Measurements from ENCODE around the gene MCTP1.

MCTP1 gene

GRCh38 chr5:95284572-95285408 is at the start of gene MCTP1:
TSS of gene MCTP1 (minus strand) at chr5:95285094.
- peak; percentile 21 for DNase-seq

DNA sequence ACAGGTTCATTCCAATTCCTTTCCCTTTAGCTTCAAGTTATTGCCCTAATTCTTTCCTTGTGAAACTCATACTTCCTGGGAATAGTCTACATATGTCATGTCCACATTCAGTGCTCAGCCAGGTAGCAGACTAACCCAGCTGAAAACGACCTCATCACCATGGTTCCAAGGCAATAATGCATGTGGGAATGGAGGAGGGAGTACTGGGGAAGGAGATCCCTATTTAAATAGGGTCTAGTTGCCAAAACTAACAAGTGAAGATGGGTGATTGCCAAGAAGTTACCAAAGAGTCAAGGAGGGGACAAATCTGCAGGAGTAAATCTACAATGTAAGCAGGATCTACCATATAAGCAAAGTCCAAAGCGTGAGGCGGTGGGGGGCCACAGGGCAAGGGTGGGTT is 47.3 kb upstream of the MCTP1 start:
- no peak for DNase-seq
- no peak for ATAC-seq

More at GRCh38 chr5:95284572-95285408, at the start of gene MCTP1:
- ATAC-seq = peak; percentile 35

- DNase-seq = no peak
- no peak for ATAC-seq
These were observed 46.5 kb upstream of the MCTP1 start for GRCh38 chr5:95331358-95331757.

DNA sequence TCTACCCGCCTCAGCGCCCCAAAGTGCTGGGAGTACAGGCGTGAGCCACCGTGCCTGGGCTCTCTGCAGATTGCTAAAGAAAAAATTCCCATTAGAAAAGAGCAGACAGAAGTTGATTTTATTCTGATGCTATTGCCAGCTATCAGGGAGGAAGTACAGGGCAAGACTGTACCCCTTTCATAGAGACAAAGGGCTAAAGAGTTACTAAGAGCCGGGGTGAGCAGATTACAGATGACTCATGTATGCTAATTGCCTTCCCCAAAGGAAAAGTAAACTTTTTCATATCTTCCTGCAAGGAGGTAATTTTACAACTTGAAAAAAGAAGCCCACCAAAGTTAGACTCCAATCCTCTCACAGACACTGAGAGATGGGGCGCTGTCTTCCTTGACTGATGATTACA is 42.3 kb upstream of the MCTP1 start:
- DNase-seq (no peak), ATAC-seq (no peak)

DNA sequence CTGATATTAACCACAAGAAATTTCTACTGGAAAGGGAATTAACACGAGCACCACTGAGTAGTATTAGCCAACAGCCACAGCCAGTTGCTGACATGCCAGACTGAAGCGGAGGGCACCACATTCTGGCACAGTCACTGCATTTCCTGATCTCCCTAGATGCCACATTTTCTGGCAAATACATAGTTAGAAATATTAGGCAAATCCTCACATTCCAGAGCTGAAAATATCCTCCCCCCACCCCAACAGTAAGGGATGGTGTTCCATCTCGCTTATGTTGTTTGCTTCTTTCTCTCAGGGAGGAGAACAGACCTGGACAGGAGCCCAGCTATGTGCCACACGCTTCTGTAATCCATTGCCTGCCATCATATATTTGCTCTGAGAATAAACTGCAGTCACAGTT is 32.8 kb upstream of the MCTP1 start:
- ATAC-seq = no peak
- no peak for DNase-seq

DNA sequence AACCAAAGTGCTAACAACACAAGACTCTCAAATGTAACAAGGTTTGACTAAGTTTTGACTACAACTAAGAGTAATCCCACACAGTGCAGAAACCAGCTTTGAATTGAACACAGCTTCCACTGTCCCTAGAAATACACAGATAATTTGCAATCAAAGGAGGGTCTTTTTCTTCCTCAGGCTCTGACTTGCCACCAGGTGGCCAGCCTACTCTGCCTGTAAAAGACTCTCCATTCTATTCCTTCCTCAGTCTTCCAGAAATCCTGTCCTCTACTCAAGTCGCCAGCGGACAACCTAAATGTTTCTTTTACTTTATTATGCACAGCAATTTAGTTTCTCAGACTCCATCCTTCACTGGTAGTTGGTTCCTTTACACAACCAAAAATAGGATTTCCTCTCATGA is 32.2 kb upstream of the MCTP1 start:
- DNase-seq (no peak), ATAC-seq (no peak)

DNA sequence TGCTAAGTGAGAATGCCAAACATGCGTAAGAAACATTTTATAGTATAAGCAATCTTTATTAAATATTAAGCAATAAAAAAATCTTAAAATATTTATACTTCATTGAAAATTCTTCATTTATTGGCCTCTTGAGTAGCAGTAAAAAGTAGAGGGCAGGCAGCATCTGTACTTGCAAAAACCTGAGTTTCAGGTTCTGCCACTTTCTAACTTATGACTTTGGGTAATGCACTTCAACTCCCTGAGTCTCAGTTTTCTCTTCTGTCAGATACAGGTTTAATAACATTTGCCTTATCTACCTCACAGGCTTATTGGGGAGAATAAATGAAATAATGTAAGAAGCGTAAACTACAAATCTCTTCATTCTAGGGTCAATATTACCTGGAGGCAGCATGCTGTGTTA is 19.8 kb upstream of the MCTP1 start:
- ATAC-seq = no peak
- DNase-seq = no peak

DNA sequence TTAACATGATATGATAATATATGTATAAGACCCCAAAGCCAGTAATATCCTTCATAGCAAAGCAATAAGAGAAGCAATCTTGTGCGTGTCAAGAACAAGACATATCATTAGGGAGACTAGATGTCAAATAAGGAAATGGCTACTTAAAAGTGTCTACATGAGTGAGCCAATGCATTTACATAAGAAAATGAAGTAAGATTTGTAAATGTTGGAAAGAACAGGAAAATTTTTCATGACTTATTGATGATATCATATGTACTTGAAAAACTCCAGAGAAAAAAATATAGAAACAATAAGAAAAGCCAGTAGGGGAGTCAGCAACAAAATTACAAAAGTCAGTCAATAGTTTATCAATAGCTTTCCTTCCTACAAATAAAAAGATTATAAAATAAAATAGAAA is 13.8 kb upstream of the MCTP1 start:
- no peak for ATAC-seq
- no peak for DNase-seq

DNA sequence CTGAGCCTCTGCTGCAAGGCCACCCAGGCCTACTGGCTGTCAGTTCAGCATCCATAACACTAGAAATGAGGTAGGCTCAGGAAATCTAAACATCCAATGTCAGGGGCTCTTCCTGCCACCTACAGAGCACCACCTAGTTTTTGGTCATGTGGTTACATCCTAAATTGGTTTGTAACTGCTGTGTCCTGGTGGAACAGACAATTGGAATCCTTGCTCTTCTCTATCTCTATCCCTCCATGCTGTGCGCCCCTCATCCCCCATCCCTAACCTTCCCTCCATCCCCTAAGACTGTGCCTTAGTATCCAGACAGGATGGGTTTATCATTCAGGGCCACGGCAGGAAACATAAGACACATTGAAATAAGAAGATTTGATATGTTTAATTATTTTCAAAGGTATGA is 11.4 kb upstream of the MCTP1 start:
- ATAC-seq (no peak), DNase-seq (no peak)

- ATAC-seq = no peak
These were observed 488 bp upstream of the MCTP1 start for GRCh38 chr5:95285409-95285755.

GRCh38 chr5:95283761-95284571 is 928 bp downstream of the MCTP1 start:
- DNase-seq (peak; percentile 42), ATAC-seq (peak; percentile 73)

More at GRCh38 chr5:95285409-95285755, 488 bp upstream of the MCTP1 start:
- DNase-seq = no peak

GRCh38 chr5:95283022-95283615 is 1.8 kb downstream of the MCTP1 start:
- ATAC-seq (no peak), DNase-seq (no peak)

GRCh38 chr5:95281226-95281625 is 3.7 kb downstream of the MCTP1 start:
- ATAC-seq (no peak), DNase-seq (no peak)

- DNase-seq (no peak), ATAC-seq (no peak)
These were observed 4.3 kb downstream of the MCTP1 start for GRCh38 chr5:95280401-95281095.

DNA sequence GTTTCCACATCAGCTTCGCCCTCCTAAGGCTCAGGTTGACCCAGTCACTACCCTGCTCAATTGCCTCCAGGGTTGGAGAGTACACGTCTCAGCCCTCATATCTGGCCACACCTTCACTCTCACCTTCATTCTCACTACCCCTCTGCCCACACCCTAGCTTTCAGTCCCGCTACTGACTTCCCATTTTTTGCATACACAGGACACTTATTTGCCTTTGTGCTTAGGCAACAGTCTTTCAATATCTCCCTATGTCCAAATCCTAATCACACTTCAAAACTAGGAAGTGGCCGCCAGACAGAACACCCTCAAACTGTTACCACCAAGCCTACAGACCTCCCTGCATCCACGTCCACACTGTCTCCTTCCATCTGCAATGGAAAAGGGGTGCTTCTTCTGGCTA is 10.9 kb downstream of the MCTP1 start:
- no peak for DNase-seq
- ATAC-seq = no peak

- ATAC-seq (no peak), DNase-seq (no peak)
These were observed 12.5 kb downstream of the MCTP1 start for GRCh38 chr5:95272316-95272929.

- DNase-seq (no peak), ATAC-seq (no peak)
These were observed 21.8 kb downstream of the MCTP1 start for GRCh38 chr5:95262933-95263660.

- ATAC-seq (no peak), DNase-seq (no peak)
These were observed 23.3 kb downstream of the MCTP1 start for GRCh38 chr5:95261437-95262175.

DNA sequence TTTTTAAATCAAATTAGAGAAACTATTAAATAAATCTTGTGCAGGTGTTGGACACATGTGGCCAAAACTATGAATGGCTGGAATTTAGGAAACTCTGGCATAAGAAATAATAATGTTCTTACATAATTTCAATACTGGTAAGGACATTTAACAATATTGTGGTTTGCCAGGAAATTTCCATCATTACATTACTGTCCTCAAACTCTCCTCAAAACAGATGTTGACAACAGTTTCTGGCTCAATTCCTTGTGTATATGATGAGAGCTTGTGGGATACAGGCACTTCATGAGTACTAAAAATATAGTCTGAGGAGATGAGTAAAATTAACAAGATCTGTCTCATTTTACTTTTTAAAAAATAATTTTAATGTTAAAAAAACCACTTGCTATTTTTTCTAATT is 27.9 kb downstream of the MCTP1 start:
- ATAC-seq (no peak), DNase-seq (no peak)

DNA sequence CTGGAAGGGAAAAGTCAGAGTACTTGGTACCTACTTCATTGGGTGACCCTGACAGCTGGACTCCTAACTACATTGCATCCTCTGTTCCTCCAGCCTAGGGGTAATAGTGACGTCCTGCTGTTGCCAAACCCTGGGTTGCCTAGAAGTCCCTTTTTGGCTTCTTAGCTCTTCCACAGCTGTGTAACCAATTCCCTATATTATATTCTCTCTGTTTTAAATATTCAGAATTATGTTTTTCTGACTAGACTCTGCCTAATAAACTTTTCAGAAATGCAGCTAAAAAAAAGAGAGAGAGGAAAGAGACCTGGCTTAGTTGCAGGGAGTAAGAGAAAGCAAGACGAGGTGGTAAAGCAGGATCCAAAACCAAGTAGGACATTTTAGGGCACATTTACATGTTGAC is 28.4 kb downstream of the MCTP1 start:
- ATAC-seq = peak; percentile 14
- no peak for DNase-seq

DNA sequence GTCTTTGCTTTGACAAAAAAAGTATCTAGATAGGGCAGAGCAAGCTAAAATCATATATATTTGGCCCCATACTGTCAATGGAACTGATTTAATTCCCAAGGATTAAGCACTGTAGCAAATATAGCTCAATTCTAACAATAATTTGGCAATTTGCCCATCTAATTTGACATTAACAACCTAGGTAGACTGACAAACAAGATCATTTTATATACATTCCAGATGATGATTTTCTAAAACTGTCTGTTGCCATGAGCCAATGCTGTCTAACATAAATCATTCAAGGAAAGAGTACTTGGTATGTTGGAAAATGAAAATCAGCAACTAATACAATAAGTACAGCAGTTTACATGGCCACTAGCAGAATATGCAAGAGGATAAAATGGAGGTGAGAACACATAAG is 32.1 kb downstream of the MCTP1 start:
- DNase-seq (no peak), ATAC-seq (no peak)

Data from stimulated activated naive CD8-positive, alpha-beta T cell treated with anti-CD3 and anti-CD28 coated beads, Interleukin-15, Interleukin-2, amounts not matched to agents 100 U/mL and 50 U/mL, for 24 hours (primary cell).